ENCODE measurements around the gene GRIN3B. TPM values are rescaled to one million over a fixed set of nuclear protein-coding genes. Genes with fewer than 3 reads are reported as not detected.
A peak's percentile ranks its signal among the peaks of the same experiment; 100 is the strongest.

The GRIN3B gene
- total and polyA plus RNA-seq, 9 of the 15 experiments (the other 6 are each of a cell fraction or from before 2014, with no cell fraction given): 0.06 to 0.95 (median 0.19) TPM; not detected in 6

GRCh38 chr19:980133-980998 lies 19.9 kb upstream of the GRIN3B start (continued):
- TF ChIP-seq, protein P1, sequence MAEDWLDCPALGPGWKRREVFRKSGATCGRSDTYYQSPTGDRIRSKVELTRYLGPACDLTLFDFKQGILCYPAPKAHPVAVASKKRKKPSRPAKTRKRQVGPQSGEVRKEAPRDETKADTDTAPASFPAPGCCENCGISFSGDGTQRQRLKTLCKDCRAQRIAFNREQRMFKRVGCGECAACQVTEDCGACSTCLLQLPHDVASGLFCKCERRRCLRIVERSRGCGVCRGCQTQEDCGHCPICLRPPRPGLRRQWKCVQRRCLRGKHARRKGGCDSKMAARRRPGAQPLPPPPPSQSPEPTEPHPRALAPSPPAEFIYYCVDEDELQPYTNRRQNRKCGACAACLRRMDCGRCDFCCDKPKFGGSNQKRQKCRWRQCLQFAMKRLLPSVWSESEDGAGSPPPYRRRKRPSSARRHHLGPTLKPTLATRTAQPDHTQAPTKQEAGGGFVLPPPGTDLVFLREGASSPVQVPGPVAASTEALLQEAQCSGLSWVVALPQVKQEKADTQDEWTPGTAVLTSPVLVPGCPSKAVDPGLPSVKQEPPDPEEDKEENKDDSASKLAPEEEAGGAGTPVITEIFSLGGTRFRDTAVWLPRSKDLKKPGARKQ (CRISPR knock-in tag; IDR thresholded peaks at IDR 0.05): no peak
- TF ChIP-seq TEAD4 (IDR thresholded peaks at IDR 0.05; ENCODE audit: low read length) (0 out of 2 replicates have a peak, but pooled peaks have one; percentile 8), TEAD4 (CRISPR knock-in tag; IDR thresholded peaks at IDR 0.05; ENCODE audit: borderline replicate concordance) (no peak), RBM22 (IDR thresholded peaks at IDR 0.05; ENCODE audit: low read depth, low read length, poor library complexity, severe bottlenecking) (no peak), SP2 (IDR thresholded peaks at IDR 0.05; ENCODE audit: extremely low read depth, low read depth, low read length, poor library complexity, severe bottlenecking) (no peak), KDM4B (IDR thresholded peaks at IDR 0.05; ENCODE audit: borderline replicate concordance in 2 of 2, low read depth in 1 of 2) (no peak; a peak in 1 of 4 replicates), POLR2A (conservative IDR thresholded peaks at IDR 0.05) (peak; percentile 63), PHB2 (IDR thresholded peaks at IDR 0.05; ENCODE audit: low read depth) (no peak), JUND (IDR thresholded peaks at IDR 0.05; ENCODE audit: borderline replicate concordance, low read depth, low read length) (peak; percentile 86), JUND (tag; IDR thresholded peaks at IDR 0.05; ENCODE audit: borderline replicate concordance, low read depth, low read length) (peak; percentile 84; the same call in 1 of the 3 replicates), RFX7 (CRISPR knock-in tag; IDR thresholded peaks at IDR 0.05) (no peak), NFXL1 (CRISPR knock-in tag; IDR thresholded peaks at IDR 0.05) (no peak), CREB1 (IDR thresholded peaks at IDR 0.05) (peak; percentile 26; the same call in 1 of the 2 replicates), CREB1 (CRISPR knock-in tag; IDR thresholded peaks at IDR 0.05) (peak; percentile 63)
- TF ChIP-seq, protein P2, sequence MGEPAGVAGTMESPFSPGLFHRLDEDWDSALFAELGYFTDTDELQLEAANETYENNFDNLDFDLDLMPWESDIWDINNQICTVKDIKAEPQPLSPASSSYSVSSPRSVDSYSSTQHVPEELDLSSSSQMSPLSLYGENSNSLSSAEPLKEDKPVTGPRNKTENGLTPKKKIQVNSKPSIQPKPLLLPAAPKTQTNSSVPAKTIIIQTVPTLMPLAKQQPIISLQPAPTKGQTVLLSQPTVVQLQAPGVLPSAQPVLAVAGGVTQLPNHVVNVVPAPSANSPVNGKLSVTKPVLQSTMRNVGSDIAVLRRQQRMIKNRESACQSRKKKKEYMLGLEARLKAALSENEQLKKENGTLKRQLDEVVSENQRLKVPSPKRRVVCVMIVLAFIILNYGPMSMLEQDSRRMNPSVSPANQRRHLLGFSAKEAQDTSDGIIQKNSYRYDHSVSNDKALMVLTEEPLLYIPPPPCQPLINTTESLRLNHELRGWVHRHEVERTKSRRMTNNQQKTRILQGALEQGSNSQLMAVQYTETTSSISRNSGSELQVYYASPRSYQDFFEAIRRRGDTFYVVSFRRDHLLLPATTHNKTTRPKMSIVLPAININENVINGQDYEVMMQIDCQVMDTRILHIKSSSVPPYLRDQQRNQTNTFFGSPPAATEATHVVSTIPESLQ (CRISPR knock-in tag; IDR thresholded peaks at IDR 0.05): no peak

Measured in K562 (cell line).